K562 (cell line): ENCODE data around the gene RET. TPM values are rescaled to one million over a fixed set of nuclear protein-coding genes. Genes with fewer than 3 reads are reported as not detected.

Experiments
- ATAC-seq: fragments of 200-7000 bp; cut with Tn5 transposase; 3 replicates; pipeline ENCODE4 v1.9.1; 2020; ENCODE audit warnings: moderate library complexity
- BruUV-seq: library from RNA; stranded (reverse); fragments of 400-500 nt; replicated peaks from 2 replicates; lab custom pipeline; 2021; lab: Mats Ljungman, UMichigan
- CTCF ChIA-PET: fragments of 300-600 bp; formaldehyde crosslinking; extraction: SDS; loops from one replicate; lab custom pipeline; 2021; ENCODE audit warnings: low intra/inter-chr PET ratio; lab: Yijun Ruan, JAX
- POLR2A ChIA-PET: fragments of 300-600, 350-650 bp; sonication (Branson Sonifier 250); formaldehyde crosslinking; extraction: SDS; loops from one replicate; lab custom pipeline; 2021; ENCODE audit warnings: antibody characterized with exemption, inconsistent platforms; lab: Yijun Ruan, JAX
- DNase-seq, 4 experiments: peaks; one replicate each; pipeline versions ENCODE4 v3.0.0 to v3.0.0-alpha.2; 2011 to 2018; ENCODE audit warnings: low spot score in 3 of 4, mixed read lengths in 3 of 4; ENCODE audit errors: extremely low read depth in 1 of 4
- FAIRE-seq: peaks from 2 replicates; lab custom pipeline; 2011; peaks lifted over from hg19 to GRCh38; lab: Jason Lieb, UNC
- H2AFZ ChIP-seq: 2 replicates; pipeline ENCODE4 v1.6.0; 2011; ENCODE audit warnings: low read depth, low read length, control low read depth, inconsistent platforms
- H3K27ac ChIP-seq: fragments of 200-600 bp; 3 replicates; pipeline ENCODE4 v1.8.0; 2011; ENCODE audit warnings: low read depth, mild to moderate bottlenecking, control low read depth, inconsistent platforms, low read length, moderate library complexity, mixed read lengths; ENCODE audit errors: extremely low read depth
- H3K27me3 ChIP-seq, 2 experiments: fragments of 300-600 bp in 1 of 2; 2 replicates in 1 of 2; 3 replicates in 1 of 2; pipeline versions ENCODE4 v1.6.0 to v1.8.0; 2011; ENCODE audit warnings: inconsistent platforms in 2 of 2, low read length in 2 of 2, mild to moderate bottlenecking in 1 of 2, mixed read lengths in 1 of 2, moderate library complexity in 1 of 2; ENCODE audit not compliant: control insufficient read depth in 2 of 2, insufficient read depth in 2 of 2
- H3K36me3 ChIP-seq: fragments of 300-600 bp; 3 replicates; pipeline ENCODE4 v1.8.0; 2011; ENCODE audit warnings: mild to moderate bottlenecking, low read length, inconsistent platforms; ENCODE audit not compliant: control insufficient read depth, insufficient read depth
- H3K4me1 ChIP-seq, 2 experiments: fragments of 200-600 bp in 1 of 2; replicated peaks in 1 of 2; 2 replicates in 1 of 2; 3 replicates in 1 of 2; pipeline versions ENCODE4 v1.5.1 to v1.8.0; 2011; ENCODE audit warnings: inconsistent platforms in 2 of 2, low read length in 2 of 2, mild to moderate bottlenecking in 1 of 2, mixed read lengths in 1 of 2, moderate library complexity in 1 of 2; ENCODE audit not compliant: control insufficient read depth in 2 of 2, insufficient read depth in 2 of 2
- H3K4me2 ChIP-seq: 2 replicates; pipeline ENCODE4 v1.6.1; 2011; ENCODE audit warnings: low read length, control low read depth, inconsistent platforms, mixed read lengths; ENCODE audit not compliant: insufficient read depth
- H3K4me3 ChIP-seq: fragments of 200-600 bp; sonication (generic), shearing (Covaris generic); 2 replicates; pipeline ENCODE4 v1.5.1; 2016; ENCODE audit warnings: control low read depth, inconsistent platforms
- H3K79me2 ChIP-seq: fragments of 200-600 bp; 3 replicates; pipeline ENCODE4 v1.8.0; 2011; ENCODE audit warnings: low read length, inconsistent platforms; ENCODE audit not compliant: control insufficient read depth, insufficient read depth
- H3K9ac ChIP-seq, 2 experiments: 2 replicates each; pipeline versions ENCODE4 v1.6.0 to v1.6.1; 2011; ENCODE audit warnings: low read depth in 2 of 2, low read length in 2 of 2, control low read depth in 1 of 2, inconsistent platforms in 1 of 2, mild to moderate bottlenecking in 1 of 2, mixed read lengths in 1 of 2; ENCODE audit not compliant: insufficient read depth in 1 of 2
- H3K9me1 ChIP-seq: one replicate; pipeline ENCODE4 v1.6.0; 2011; ENCODE audit warnings: inconsistent platforms, mild to moderate bottlenecking, low read length, moderate library complexity; ENCODE audit not compliant: control insufficient read depth, insufficient read depth
- H3K9me3 ChIP-seq: replicated peaks from 2 replicates; pipeline ENCODE4 v1.5.1; 2011; ENCODE audit warnings: low read depth, low read length, inconsistent platforms; ENCODE audit not compliant: control insufficient read depth, insufficient read depth
- H4K20me1 ChIP-seq: replicated peaks from 2 replicates; pipeline ENCODE4 v1.6.1; 2011; ENCODE audit warnings: low read length, inconsistent platforms, mixed read lengths; ENCODE audit not compliant: control insufficient read depth, insufficient read depth
- GMEB1 ChIP-seq: fragments of 250-450 bp; sonication (Bioruptor Pico); IDR thresholded peaks from 2 replicates; pipeline ENCODE4 v1.4.0; 2020; ENCODE audit warnings: mild to moderate bottlenecking
- HDAC3 ChIP-seq: fragments of 450-650 bp; IDR thresholded peaks from 2 replicates; pipeline ENCODE4 v1.6.1; 2018; ENCODE audit warnings: borderline replicate concordance, mild to moderate bottlenecking, moderate library complexity; ENCODE audit not compliant: partially characterized antibody
- MAFK ChIP-seq: IDR thresholded peaks from 2 replicates; pipeline ENCODE4 v1.6.1; 2011; ENCODE audit warnings: low read length, improper control_type of control experiment
- MLLT1 ChIP-seq, 2 experiments: fragments of 450-650 bp; IDR thresholded peaks; 2 replicates each; pipeline ENCODE4 v1.6.1; 2016
- MYNN ChIP-seq, 2 experiments: sonication (generic); formaldehyde crosslinking in 1 of 2; IDR thresholded peaks; 2 replicates each; pipeline versions ENCODE4 v1.5.0 to v1.6.1; 2016 to 2020; ENCODE audit warnings: antibody characterized with exemption in 1 of 2, missing genetic modification reagents in 1 of 2
- PURB ChIP-seq: sonication (generic); formaldehyde crosslinking; IDR thresholded peaks from 2 replicates; pipeline ENCODE4 v1.9.0; 2021; ENCODE audit warnings: low read depth, mild to moderate bottlenecking, missing genetic modification reagents
- RCOR1 ChIP-seq, 2 experiments: IDR thresholded peaks; 2 replicates each; pipeline ENCODE4 v1.6.1; 2012; ENCODE audit warnings: low read depth in 2 of 2, low read length in 2 of 2, borderline replicate concordance in 1 of 2, improper control_type of control experiment in 1 of 2
- RFX7 ChIP-seq: fragments of 250-450 bp; sonication (Bioruptor Pico); IDR thresholded peaks from 2 replicates; pipeline ENCODE4 v1.5.1; 2021; ENCODE audit warnings: mild to moderate bottlenecking
- TEAD1 ChIP-seq, 2 experiments: fragments of 450-650 bp in 1 of 2; sonication (generic) in 1 of 2; formaldehyde crosslinking; IDR thresholded peaks; 2 replicates each; pipeline versions ENCODE4 v1.4.0 to v1.8.0; 2020 to 2022; ENCODE audit warnings: mild to moderate bottlenecking in 2 of 2, missing genetic modification reagents in 1 of 2
- USF2 ChIP-seq: sonication (generic); formaldehyde crosslinking; IDR thresholded peaks from 2 replicates; pipeline ENCODE4 v1.5.0; 2020; ENCODE audit warnings: missing genetic modification reagents
- ZFP91 ChIP-seq: sonication (generic); formaldehyde crosslinking; IDR thresholded peaks from 2 replicates; pipeline ENCODE4 v1.8.0; 2022; ENCODE audit warnings: mild to moderate bottlenecking, missing genetic modification reagents
- ZNF165 ChIP-seq: fragments of 250-450 bp; sonication (Bioruptor Pico); IDR thresholded peaks from 2 replicates; pipeline ENCODE4 v1.4.0; 2020; ENCODE audit warnings: borderline replicate concordance
- ZNF511 ChIP-seq: sonication (generic); formaldehyde crosslinking; IDR thresholded peaks from 2 replicates; pipeline ENCODE4 v1.8.0; 2022; ENCODE audit warnings: mild to moderate bottlenecking, missing genetic modification reagents
- WGBS: fragments of 100-300 bp; shearing (Covaris generic); methylation state at CpG from one replicate; pipeline ENCODE4 v1.1.6; 2016; ENCODE audit warnings: low coverage, mixed read lengths; ENCODE audit not compliant: insufficient coverage; ENCODE audit errors: missing lambda C conversion rate; 5-methylcytosine and 5-hydroxymethylcytosine counted together
- in situ Hi-C: fragments of 300-500 bp; cut with MboI; formaldehyde crosslinking; loops from 4 replicates; pipeline ENCODE4 v1.15.0; 2018; ENCODE audit warnings: inconsistent platforms, mixed read lengths
- intact Hi-C: fragments of 100-400 bp; cut with micrococcal nuclease; formaldehyde crosslinking; loops from 2 replicates; pipeline ENCODE4 v1.14.2; 2022
- polyA plus RNA-seq, 8 experiments: library from polyadenylated mRNA; depleted of rRNA in 4 of 8; stranded (reverse) in 5 of 8; unstranded in 3 of 8; fragments of >200 nt; fragmentation: Nextera tagmentation in 2 of 8; fragmentation: Illumina TruSeq in 1 of 8; extraction: Ambion mirVana in 2 of 8; extraction: Trizol in 1 of 8; gene quantifications; 2 replicates each; pipeline versions ENCODE4 v1.2.1 to v1.2.3, GENCODE V29; 2011 to 2014; ENCODE audit warnings: inconsistent platforms in 1 of 8, missing spikeins in 1 of 8
- total RNA-seq, 7 experiments: library from RNA; depleted of rRNA in 6 of 7; stranded (reverse); fragments of >200 nt in 6 of 7; fragmentation: Illumina TruSeq in 2 of 7; extraction: Trizol in 2 of 7; gene quantifications; 2 replicates each; pipeline versions ENCODE4 v1.2.1 to v1.2.3, GENCODE V29; 2011 to 2021; ENCODE audit warnings: low replicate concordance in 1 of 7

RET gene
- total and polyA plus RNA-seq, 9 of the 15 experiments (the other 6 are each of a cell fraction or from before 2014, with no cell fraction given), result 0.04 to 0.05 TPM; not detected in 7

GRCh38 chr10:43117777-43118583 is 41.1 kb downstream of the RET start:
- Histone ChIP-seq H3K4me1 (peaks cover 0 to 21% of the 10 kb centered on the region in 2 experiments; a peak in 1 of 5 replicates), H3K9me3 (no peaks in the 10 kb centered on the region), H3K27me3 (peaks cover 16 to 91% of the 10 kb centered on the region in 2 experiments; a peak in 4 of 5 replicates), H3K36me3 (no peaks in the 10 kb centered on the region), H3K79me2 (no peaks in the 10 kb centered on the region), H2AFZ (no peak overlapping the region), H3K9ac (no peak overlapping the region), H3K4me2 (no peak overlapping the region), H3K27ac (no peak overlapping the region), H3K9me1 (no peaks in the 10 kb centered on the region), H3K4me3 (no peak overlapping the region), H4K20me1 (peaks cover 8% of the 10 kb centered on the region)
- DNase-seq (no peak), FAIRE-seq (no peak), ATAC-seq (no peak)
- ChIA-PET CTCF (no interaction called here), POLR2A (interaction anchor here (0.7 to 0.8 kb wide), 2 partner anchors 13 to 77 kb away, joined by 3 read pairs; no protein-coding TSS in a partner anchor)
- BruUV-seq, result no TSS peak
- in situ Hi-C loops (no loop called here), intact Hi-C loops (no loop called here)
- WGBS, result 3% methylated on average over 18 of the region's 18 CpGs
- TF ChIP-seq GMEB1 (CRISPR knock-in tag), result no peak
- TF ChIP-seq ZNF165 (CRISPR knock-in tag), result no peak
- no peak for TF ChIP-seq RFX7 (CRISPR knock-in tag)
- TF ChIP-seq PURB, result no peak
- no peak for TF ChIP-seq HDAC3
- TF ChIP-seq MAFK, result no peak
- TF ChIP-seq USF2 (CRISPR knock-in tag), result no peak
- TF ChIP-seq ZFP91 (CRISPR knock-in tag), result no peak
- no peak for TF ChIP-seq ZNF511 (CRISPR knock-in tag)
- no peak for TF ChIP-seq MYNN (IDR thresholded peaks at IDR 0.05)
- TF ChIP-seq MYNN (CRISPR knock-in tag; IDR thresholded peaks at IDR 0.05), result no peak
- no peak for TF ChIP-seq MLLT1 (IDR thresholded peaks at IDR 0.05)
- no peak for TF ChIP-seq RCOR1 (IDR thresholded peaks at IDR 0.05; ENCODE audit: borderline replicate concordance in 1 of 2, low read depth in 2 of 2, low read length in 2 of 2)
- no peak for TF ChIP-seq TEAD1 (CRISPR knock-in tag; IDR thresholded peaks at IDR 0.05)
